Mesenchymal stem cell (in vitro differentiated cells and primary cell): ENCODE data around the gene SYT2.
A peak's percentile ranks its signal among the peaks of the same experiment; 100 is the strongest.
"Not testable (repeated sequence)": the region's sequence is repeated elsewhere in the genome, so short reads cannot be mapped to it uniquely, and the experiment has no call there.

Experiments used
- DNase-seq: peaks from one replicate; pipeline ENCODE4 v3.0.0-alpha.2; 2013
- H2AFZ ChIP-seq: one replicate; pipeline ENCODE4 v1.6.1; 2013; ENCODE audit warnings: low read depth, mild to moderate bottlenecking, control low read depth, inconsistent platforms, low read length, moderate library complexity
- H2AK5ac ChIP-seq: 2 replicates; pipeline ENCODE4 v1.6.1; 2013; ENCODE audit warnings: low read length, moderate library complexity, mild to moderate bottlenecking, inconsistent platforms; ENCODE audit not compliant: severe bottlenecking
- H2BK120ac ChIP-seq: one replicate; pipeline ENCODE4 v1.6.1; 2013; ENCODE audit warnings: low read depth, mild to moderate bottlenecking, inconsistent platforms, low read length, moderate library complexity
- H2BK12ac ChIP-seq, 2 experiments: one replicate each; pipeline ENCODE4 v1.6.1; 2013; ENCODE audit warnings: inconsistent platforms in 2 of 2, low read length in 2 of 2, mild to moderate bottlenecking in 2 of 2, moderate library complexity in 2 of 2, control low read depth in 1 of 2
- H2BK15ac ChIP-seq: one replicate; pipeline ENCODE4 v1.6.1; 2013; ENCODE audit warnings: mild to moderate bottlenecking, low read depth, inconsistent platforms; ENCODE audit not compliant: poor library complexity, severe bottlenecking
- H2BK5ac ChIP-seq: 2 replicates; pipeline ENCODE4 v1.6.1; 2013; ENCODE audit warnings: low read depth, mild to moderate bottlenecking, low read length, control low read depth, inconsistent platforms; ENCODE audit not compliant: poor library complexity, severe bottlenecking
- H3K14ac ChIP-seq, 2 experiments: one replicate each; pipeline ENCODE4 v1.6.1; 2013; ENCODE audit warnings: inconsistent platforms in 2 of 2, low read length in 2 of 2, control low read depth in 1 of 2, mild to moderate bottlenecking in 1 of 2, moderate library complexity in 1 of 2
- H3K18ac ChIP-seq, 2 experiments: one replicate each; pipeline ENCODE4 v1.6.1; 2013; ENCODE audit warnings: inconsistent platforms in 2 of 2, low read length in 2 of 2, control low read depth in 1 of 2, low read depth in 1 of 2, mild to moderate bottlenecking in 1 of 2
- H3K23ac ChIP-seq, 2 experiments: one replicate each; pipeline ENCODE4 v1.6.1; 2013; ENCODE audit warnings: inconsistent platforms in 2 of 2, low read length in 2 of 2, mild to moderate bottlenecking in 2 of 2, moderate library complexity in 2 of 2, control low read depth in 1 of 2
- H3K27ac ChIP-seq: 2 replicates; pipeline ENCODE4 v1.5.1; 2013; ENCODE audit warnings: mild to moderate bottlenecking, moderate library complexity, low read length, control low read depth, inconsistent platforms; ENCODE audit not compliant: poor library complexity, severe bottlenecking
- H3K27me3 ChIP-seq, 2 experiments: 2 replicates each; pipeline versions ENCODE4 v1.6.1 to v1.7.0; 2013; ENCODE audit warnings: low read length in 2 of 2, mild to moderate bottlenecking in 2 of 2, moderate library complexity in 2 of 2, control low read depth in 1 of 2, inconsistent platforms in 1 of 2; ENCODE audit not compliant: control insufficient read depth in 1 of 2, insufficient read depth in 1 of 2
- H3K36me3 ChIP-seq, 2 experiments: 2 replicates each; pipeline versions ENCODE4 v1.6.1 to v1.7.0; 2013; ENCODE audit warnings: low read length in 2 of 2, control low read depth in 1 of 2, inconsistent platforms in 1 of 2, low read depth in 1 of 2, mild to moderate bottlenecking in 1 of 2; ENCODE audit not compliant: insufficient read depth in 2 of 2, control insufficient read depth in 1 of 2
- H3K4ac ChIP-seq, 2 experiments: one replicate each; pipeline ENCODE4 v1.6.1; 2013; ENCODE audit warnings: inconsistent platforms in 2 of 2, low read length in 2 of 2, mild to moderate bottlenecking in 2 of 2, moderate library complexity in 2 of 2, control low read depth in 1 of 2, low read depth in 1 of 2
- H3K4me1 ChIP-seq: 2 replicates; pipeline ENCODE4 v1.6.1; 2013; ENCODE audit warnings: low read depth, low read length, control low read depth; ENCODE audit not compliant: control insufficient read depth, insufficient read depth
- H3K4me2 ChIP-seq: 2 replicates; pipeline ENCODE4 v1.6.1; 2013; ENCODE audit warnings: low read length, mild to moderate bottlenecking, inconsistent platforms; ENCODE audit not compliant: poor library complexity, severe bottlenecking
- H3K4me3 ChIP-seq, 2 experiments: 2 replicates each; pipeline versions ENCODE4 v1.5.1 to v1.7.0; 2013; ENCODE audit warnings: low read length in 2 of 2, mild to moderate bottlenecking in 2 of 2, control low read depth in 1 of 2, low read depth in 1 of 2; ENCODE audit not compliant: insufficient read depth in 1 of 2
- H3K79me1 ChIP-seq: replicated peaks from 2 replicates; pipeline ENCODE4 v1.6.1; 2013; ENCODE audit warnings: mild to moderate bottlenecking, control low read depth, low read length, inconsistent platforms; ENCODE audit not compliant: poor library complexity, severe bottlenecking
- H3K9ac ChIP-seq: 2 replicates; pipeline ENCODE4 v1.7.0; 2013; ENCODE audit warnings: mild to moderate bottlenecking, low read length, moderate library complexity
- H3K9me3 ChIP-seq: 2 replicates; pipeline ENCODE4 v1.7.0; 2013; ENCODE audit warnings: mild to moderate bottlenecking, low read length; ENCODE audit not compliant: control insufficient read depth
- H4K8ac ChIP-seq: one replicate; pipeline ENCODE4 v1.6.1; 2013; ENCODE audit warnings: inconsistent platforms, mild to moderate bottlenecking, low read length, moderate library complexity
- H4K91ac ChIP-seq: one replicate; pipeline ENCODE4 v1.6.1; 2013; ENCODE audit warnings: mild to moderate bottlenecking, low read length, inconsistent platforms
- WGBS: methylation state at CpG from one replicate; pipeline ENCODE4 v1.1.7; 2013; ENCODE audit warnings: mixed read lengths; 5-methylcytosine and 5-hydroxymethylcytosine counted together

SYT2 gene

GRCh38 chr1:202614363-202615207, 95.7 kb downstream of the SYT2 start:
- Histone ChIP-seq H2BK12ac (peak overlapping the region; percentile 89 to 97), H3K4ac (peak overlapping the region in 1 of 2 experiments; percentile 67), H4K8ac (peak overlapping the region; percentile 84), H2BK15ac (peak overlapping the region; percentile 48), H2BK120ac (peak overlapping the region; percentile 61), H3K4me1 (peaks cover 39% of the 10 kb centered on the region), H4K91ac (peak overlapping the region; percentile 86), H3K14ac (peak overlapping the region in 1 of 2 experiments; percentile 41), H3K18ac (peak overlapping the region; percentile 62 to 80), H3K27ac (peak overlapping the region; percentile 80), H2AK5ac (peak overlapping the region; percentile 62)
- H3K23ac ChIP-seq, H3K36me3 ChIP-seq, H3K4me3 ChIP-seq, H2AFZ ChIP-seq, H3K27me3 ChIP-seq, H3K79me1 ChIP-seq, H3K9ac ChIP-seq, H3K4me2 ChIP-seq, H2BK5ac ChIP-seq, H3K9me3 ChIP-seq: not testable (repeated sequence)
- peak; percentile 70 for DNase-seq
- 48% methylated on average over 11 of the region's 11 CpGs for WGBS

- no peak overlapping the region for H3K27ac ChIP-seq
- H2BK12ac ChIP-seq = peak overlapping the region in 1 of 2 experiments; percentile 77
- H3K18ac ChIP-seq = peak overlapping the region in 1 of 2 experiments; percentile 34
- H2BK15ac ChIP-seq = no peak overlapping the region
- no peak overlapping the region for H3K4ac ChIP-seq
- no peak overlapping the region for H3K4me2 ChIP-seq
- H2AK5ac ChIP-seq = no peak overlapping the region
- H3K23ac ChIP-seq = no peak overlapping the region
- DNase-seq = no peak
- no peak overlapping the region for H4K8ac ChIP-seq
- H2AFZ ChIP-seq = no peak overlapping the region
- H2BK120ac ChIP-seq = no peak overlapping the region
- H3K36me3 ChIP-seq = no peaks in the 10 kb centered on the region
- no peaks in the 10 kb centered on the region for H3K79me1 ChIP-seq
- H3K9me3 ChIP-seq = no peaks in the 10 kb centered on the region
- H3K9ac ChIP-seq = no peak overlapping the region
- WGBS = 97% methylated on average over 4 of the region's 4 CpGs
- H2BK5ac ChIP-seq = no peak overlapping the region
- H4K91ac ChIP-seq = no peak overlapping the region
- no peak overlapping the region for H3K4me3 ChIP-seq
- H3K27me3 ChIP-seq = no peaks in the 10 kb centered on the region
- H3K4me1 ChIP-seq = peaks cover 30% of the 10 kb centered on the region
- peak overlapping the region in 1 of 2 experiments; percentile 89 for H3K14ac ChIP-seq
Observed at GRCh38 chr1:202613571-202613970, 96.7 kb downstream of the SYT2 start.

- not testable (repeated sequence) for H3K4me2 ChIP-seq, H2AK5ac ChIP-seq, H2BK15ac ChIP-seq, H4K91ac ChIP-seq, H2AFZ ChIP-seq, H3K9me3 ChIP-seq, H3K36me3 ChIP-seq, H3K9ac ChIP-seq, H2BK5ac ChIP-seq, H2BK120ac ChIP-seq, H4K8ac ChIP-seq, H3K18ac ChIP-seq, H3K4me3 ChIP-seq, H3K23ac ChIP-seq, H3K79me1 ChIP-seq, H3K27ac ChIP-seq, H2BK12ac ChIP-seq, H3K4ac ChIP-seq, DNase-seq, H3K14ac ChIP-seq, H3K27me3 ChIP-seq
- peaks cover 25% of the 10 kb centered on the region for H3K4me1 ChIP-seq
- 92% methylated on average over 1 of the region's 3 CpGs for WGBS
Observed at GRCh38 chr1:202612036-202612435, 98.2 kb downstream of the SYT2 start.

- Histone ChIP-seq H2BK15ac (no peak overlapping the region), H3K4ac (no peak overlapping the region), H3K27me3 (no peaks in the 10 kb centered on the region), H3K4me2 (no peak overlapping the region), H3K14ac (no peak overlapping the region), H4K8ac (no peak overlapping the region), H3K9me3 (no peaks in the 10 kb centered on the region), H3K27ac (no peak overlapping the region), H4K91ac (no peak overlapping the region), H3K23ac (no peak overlapping the region), H2BK5ac (no peak overlapping the region), H2BK12ac (no peak overlapping the region), H3K79me1 (no peaks in the 10 kb centered on the region), H3K18ac (no peak overlapping the region), H3K4me3 (no peak overlapping the region), H3K9ac (no peak overlapping the region), H2BK120ac (no peak overlapping the region), H3K36me3 (no peaks in the 10 kb centered on the region), H2AFZ (no peak overlapping the region), H3K4me1 (no peaks in the 10 kb centered on the region), H2AK5ac (no peak overlapping the region)
- DNase-seq = no peak
- WGBS = 91% methylated on average over 4 of the region's 5 CpGs
Observed at GRCh38 chr1:202605515-202605914, 104.7 kb downstream of the SYT2 start.
